Fibroblast of skin of right biceps (primary cell): ENCODE measurements around the gene FAM47C.
A peak's percentile ranks its signal among the peaks of the same experiment; 100 is the strongest.
"Not testable (repeated sequence)": the region's sequence is repeated elsewhere in the genome, so short reads cannot be mapped to it uniquely, and the experiment has no call there.

Experiments
- DNase-seq: peaks from one replicate; pipeline ENCODE4 v3.0.0-alpha.2; 2013

The FAM47C gene

DNA sequence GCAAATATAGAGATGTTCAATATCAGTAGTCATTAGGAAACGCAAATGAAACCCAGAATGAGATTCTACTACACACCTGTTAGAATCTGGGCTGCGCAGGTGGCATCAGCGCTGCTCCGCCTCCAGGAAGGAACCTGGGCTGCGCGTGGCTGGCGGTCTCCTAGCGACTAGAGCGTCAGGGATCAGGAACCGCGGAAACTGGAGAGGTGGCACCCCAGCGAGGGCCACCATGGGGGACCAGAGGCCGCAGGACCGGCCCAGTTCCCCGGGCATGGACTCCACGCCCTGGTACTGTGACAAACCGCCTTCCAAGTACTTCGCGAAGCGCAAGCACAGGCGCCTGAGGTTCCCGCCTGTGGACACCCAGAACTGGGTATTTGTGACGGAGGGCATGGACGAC lies at the start of gene FAM47C:
TSS of gene FAM47C (plus strand) at position 185 of the 400 bp plus-strand sequence. CDS start at position 230, 45 bp downstream.
- not testable (repeated sequence) for DNase-seq

DNA sequence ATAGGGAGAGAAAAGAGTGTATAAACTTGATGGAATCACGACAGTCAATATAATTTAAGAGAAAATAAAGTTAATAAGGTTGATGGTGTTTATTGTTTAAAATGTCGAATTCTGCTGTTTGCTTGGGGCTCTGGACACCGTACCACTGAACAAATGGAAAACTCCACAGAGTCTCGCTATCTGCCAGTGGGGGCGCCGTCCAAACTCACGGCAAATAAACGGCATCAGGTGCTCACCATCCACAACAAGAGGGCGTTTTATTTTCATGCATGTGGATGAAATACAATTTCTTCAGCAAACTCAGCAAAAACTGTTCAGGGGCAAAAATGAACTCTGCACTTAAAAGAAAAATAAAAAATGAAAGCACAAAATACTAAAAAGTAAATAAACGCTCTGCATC lies 46.6 kb upstream of the FAM47C start:
- no peak for DNase-seq

DNA sequence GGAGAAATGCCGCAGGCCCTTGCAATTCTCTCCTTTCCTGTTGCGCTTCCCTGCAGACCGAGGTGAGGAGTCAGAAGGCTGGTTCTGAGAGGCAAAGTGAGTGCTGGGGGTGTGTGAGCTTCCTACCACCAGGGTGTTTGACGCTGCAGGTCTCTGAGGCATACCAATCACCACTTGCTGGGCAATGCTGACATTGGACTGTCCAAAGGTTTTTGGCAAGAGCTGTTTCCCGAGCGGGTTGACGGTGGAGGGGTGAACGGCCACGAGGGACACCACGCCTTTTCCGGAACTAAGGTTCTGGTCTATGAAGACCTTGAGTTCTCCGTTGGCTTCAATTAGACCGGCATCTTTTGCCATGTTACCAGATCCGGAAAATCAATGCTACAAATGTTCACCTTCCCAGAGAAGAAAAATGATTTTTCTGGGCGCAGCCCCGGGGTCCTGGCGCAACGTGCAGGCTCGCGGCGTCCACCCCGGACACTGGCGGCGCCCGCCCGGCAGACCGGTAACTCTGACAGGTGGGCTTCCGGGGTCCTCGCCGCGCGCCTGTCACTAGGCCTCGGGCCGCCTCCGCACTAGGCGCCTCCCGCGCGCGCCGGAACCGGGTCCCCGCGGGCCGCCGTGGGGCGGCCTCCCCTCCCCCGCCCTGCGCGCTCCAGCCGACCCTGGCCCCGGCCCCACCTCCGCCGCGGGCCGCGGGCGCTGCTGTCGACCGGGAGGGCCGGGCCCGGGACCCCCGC lies 44.9 kb upstream of the FAM47C start:
- DNase-seq: no peak

DNA sequence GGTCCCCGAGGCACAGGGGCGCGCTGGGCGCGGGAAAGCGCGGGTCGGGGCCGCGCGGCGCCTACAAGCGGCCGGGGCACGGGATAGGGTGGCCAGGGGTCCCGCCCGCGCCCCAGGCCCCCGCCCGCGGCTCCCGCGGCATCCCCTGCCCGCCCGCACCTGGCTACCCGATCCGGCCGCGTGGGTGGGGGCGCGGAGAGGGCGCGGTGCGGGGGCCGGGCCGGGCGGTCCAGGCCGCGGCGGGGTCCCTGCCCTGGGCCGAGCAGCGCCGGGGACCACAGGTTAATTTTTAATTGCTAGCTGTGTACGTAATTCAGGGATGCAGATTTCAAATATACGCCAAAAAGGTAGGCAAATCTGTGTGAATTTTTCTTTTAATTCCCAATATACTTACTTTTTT lies 44.3 kb upstream of the FAM47C start:
- no peak for DNase-seq

DNA sequence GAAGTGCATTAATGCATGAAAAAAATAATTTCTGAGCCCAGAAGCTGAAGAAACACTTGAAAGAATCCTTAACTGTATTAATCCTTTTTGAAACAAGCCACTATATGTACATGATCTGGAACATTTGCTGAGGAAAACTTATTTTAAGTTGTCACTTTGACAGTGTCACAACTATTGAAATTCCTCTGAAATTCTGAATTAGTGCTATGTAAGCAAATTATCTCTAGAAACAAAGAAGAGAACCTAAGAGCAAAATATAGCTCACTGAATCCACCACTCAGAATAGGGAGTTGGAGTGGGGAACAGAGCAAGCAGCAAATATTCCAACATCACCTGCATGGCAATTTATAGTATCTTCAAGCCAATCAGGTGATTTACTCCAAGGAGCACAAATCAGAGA lies 34.6 kb upstream of the FAM47C start:
- no peak for DNase-seq

DNA sequence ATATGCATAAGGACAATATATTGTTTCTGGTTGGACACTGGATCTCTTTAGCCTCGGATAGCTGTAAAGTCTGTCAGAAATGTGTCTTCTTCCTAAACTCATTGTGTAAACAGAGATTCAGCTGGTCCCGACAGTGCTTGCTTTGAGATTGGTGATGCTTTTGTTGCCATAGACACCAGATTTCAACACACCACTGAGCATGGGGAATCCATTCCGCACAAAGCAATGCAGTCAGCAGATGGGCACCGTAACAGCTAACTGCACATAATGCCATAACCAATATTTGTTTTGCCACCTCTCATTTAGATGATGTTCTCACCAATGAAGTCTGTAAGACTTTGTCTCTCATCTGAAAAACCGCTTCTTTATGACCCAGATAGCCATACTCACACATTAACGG lies 33.3 kb upstream of the FAM47C start:
- DNase-seq: no peak

DNA sequence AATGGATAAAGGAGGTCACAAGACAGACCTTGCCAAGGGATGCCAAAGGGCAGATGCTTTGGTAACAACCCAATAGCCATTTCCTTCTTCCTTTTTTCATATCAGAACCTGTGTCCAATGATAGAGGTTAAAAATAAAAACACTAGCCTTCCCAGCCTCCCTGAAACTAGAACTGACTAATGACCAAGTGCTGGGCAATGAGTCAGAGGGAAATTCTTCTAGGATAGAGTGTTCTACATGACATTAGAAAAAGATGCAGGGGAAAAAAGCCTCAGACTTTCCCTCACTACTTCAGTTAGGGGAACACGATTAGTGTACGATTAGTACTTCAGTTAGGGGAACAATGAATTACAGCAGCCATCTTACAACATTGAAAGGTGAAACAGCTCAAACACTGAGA lies 29.3 kb upstream of the FAM47C start:
- DNase-seq: peak; percentile 44

DNA sequence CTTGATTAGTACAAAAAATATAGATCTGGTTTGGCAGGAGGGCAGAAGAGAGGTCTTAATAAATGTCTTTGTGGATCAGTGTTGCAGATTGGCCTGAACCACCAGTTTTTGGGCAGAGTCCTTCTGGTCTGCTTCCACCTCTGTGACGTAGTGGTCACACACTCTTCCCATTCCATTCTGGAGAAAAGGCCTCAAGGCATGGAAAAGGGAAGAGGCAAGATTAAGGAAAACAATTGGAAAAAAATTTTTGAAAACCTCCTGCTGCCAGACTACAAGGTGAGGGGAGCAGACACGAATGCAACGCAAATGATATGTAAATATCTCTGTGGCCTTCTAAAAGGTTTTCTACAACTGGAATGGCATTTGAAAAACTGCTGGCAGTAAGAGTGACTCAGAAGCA lies 24.3 kb upstream of the FAM47C start:
- DNase-seq: no peak

DNA sequence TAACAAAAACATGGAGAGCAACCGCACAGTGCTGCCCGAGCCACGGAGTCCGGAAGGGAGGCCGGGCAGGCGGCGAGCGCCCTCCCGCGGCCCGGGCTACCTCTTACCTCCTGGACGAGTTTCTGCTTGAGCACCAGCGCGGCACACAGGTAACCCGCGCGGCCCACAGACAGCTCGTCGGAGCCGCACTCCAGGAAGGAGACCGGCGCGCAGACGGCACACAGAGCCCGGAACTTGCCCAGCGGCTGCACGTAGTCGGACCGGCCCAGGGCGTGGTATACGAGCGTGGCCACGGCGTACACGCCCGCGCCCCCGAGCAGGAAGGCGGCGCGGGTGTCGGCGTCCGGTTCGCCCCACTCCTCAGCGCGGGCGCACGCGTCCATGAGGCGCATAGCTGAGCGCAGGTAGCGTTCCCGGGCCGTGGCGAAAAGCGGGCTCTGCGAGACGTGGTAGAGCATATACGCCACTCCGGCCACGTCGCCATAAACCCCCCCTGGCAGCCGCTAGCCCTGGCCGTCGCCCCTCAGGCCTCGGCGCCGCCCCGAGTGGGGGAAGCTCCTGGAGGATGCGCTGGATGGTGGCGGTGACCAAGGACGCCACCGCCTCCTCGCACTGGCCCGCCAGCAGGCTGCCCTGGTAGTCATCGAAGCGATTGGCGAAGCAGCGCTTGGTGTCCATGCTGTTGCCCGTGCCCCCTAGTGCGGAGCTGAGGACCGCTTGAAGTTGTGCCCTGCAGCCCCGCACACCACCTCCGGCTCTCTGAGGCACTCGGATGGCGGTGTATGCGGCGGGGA lies 22.6 kb upstream of the FAM47C start:
- DNase-seq: peak; percentile 1

DNA sequence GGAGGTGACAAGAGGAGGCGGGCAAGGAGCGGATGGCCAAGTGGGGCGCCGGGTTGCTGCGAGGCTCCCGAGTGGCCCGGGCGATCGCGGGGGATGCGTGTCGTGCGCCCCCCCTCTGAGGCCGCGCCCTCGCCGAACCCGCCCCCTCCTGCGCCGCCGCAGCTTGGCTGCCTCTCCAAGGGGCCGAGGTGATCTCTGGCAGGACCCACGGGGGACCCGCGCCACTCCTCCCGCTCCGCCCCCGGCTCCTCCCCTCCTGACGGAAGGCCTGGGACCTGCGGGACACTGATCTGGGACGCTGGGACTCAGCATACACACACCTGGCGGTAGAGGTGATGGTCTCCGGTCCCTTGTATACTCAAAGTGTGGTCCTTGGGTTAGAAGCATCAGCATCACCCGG lies 21.9 kb upstream of the FAM47C start:
- DNase-seq: no peak

DNA sequence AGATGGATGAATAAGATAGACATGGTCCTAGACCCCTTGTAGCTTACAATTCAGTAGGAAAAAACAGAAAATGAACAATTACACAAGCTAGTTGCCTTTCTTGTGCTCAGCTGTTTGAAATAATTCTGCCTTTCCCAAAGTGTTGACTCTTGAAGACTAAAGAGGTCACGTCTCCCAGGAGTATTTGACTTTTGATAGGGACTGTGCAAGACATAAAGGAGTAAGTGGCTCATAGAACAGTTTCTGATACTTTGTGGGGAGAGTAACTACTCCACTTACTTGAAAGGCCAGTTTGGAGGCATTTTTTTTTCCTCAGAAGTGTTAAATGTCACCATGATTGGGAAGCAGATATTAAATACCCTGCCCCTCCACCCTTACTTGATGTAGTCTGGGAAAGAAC lies 21.0 kb upstream of the FAM47C start:
- DNase-seq: not testable (repeated sequence)

DNA sequence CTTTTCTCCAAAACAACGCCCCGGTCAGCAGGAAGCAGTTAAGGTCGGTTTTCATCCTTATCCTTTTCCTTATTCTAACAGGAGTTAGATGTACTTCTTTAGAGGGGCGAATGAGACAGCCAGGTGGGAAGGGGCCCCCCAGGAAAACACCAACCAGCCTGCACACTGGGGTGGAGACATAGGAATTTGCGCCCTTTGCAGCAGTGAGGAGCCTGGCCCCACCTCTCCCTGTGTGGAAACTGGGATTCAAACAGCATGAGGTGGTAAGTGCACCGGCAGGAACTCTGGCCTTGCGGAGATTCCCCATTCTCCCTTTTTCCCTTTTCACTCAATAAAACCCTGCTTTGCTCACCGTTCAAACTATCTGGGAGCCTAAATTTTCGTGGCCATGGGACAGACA lies 8.0 kb upstream of the FAM47C start:
- DNase-seq: no peak

DNA sequence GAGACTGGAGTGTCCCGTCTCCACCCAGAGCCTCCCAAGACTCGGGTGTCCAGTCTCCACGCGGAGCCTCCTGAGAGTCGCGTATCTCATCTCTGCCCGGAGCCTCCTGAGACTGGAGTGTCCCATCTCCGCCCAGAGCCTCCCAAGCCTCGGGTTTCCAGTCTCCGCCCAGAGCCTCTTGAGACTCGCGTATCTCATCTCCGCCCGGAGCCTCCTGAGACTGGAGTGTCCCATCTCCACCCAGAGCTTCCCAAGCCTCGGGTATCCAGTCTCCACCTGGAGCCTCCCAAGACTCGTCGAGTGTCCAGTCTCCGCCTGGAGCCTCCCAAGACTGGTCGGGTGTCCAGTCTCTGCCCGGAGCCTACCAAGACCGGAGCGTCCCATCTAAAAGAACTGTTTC lies 2.3 kb downstream of the FAM47C start:
- no peak for DNase-seq

DNA sequence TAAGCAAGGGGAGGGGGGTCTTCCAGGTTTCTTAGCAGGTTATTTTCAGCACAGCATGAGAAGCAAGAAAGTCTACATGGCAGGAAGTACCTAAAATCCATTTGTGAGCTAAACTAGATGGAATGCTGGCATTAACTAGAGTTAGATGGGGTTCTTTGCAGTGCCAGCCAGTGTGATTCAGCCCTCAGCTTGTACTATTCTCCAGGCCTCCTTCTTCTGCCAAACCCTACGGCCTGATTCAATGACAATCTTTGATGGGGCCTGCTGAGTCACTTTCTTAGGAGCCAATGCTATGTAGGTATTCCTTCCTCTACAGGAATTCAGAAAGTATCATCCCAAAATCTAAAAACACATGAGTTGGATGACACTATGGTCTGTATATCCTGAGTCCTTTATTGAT lies 26.1 kb downstream of the FAM47C start:
- not testable (repeated sequence) for DNase-seq

DNA sequence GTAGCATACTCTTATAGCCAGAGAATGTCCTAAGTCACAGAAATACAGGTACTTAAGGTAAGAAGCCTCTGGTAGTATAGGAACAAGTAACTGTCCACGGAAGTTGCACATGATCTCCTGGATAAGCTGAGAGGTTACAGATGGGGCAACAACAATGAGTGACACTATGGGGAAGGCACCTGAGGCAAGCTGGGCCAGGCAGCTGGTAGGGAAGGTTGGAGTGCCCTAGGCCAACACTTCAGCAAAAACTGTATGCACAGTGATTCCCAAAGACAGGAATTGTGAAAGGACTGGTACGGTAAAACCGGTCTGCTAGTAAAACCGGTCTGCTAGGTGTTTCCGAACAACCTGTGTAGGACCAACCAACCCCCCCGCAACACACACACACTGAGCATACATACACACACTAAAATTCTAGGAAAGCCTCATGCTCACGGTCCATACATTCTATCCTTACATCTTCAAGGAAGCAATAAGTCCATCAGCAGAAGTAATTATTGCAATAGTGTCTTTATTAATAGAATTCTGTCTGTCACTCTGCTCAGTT lies 28.6 kb downstream of the FAM47C start:
- DNase-seq: not testable (repeated sequence)

DNA sequence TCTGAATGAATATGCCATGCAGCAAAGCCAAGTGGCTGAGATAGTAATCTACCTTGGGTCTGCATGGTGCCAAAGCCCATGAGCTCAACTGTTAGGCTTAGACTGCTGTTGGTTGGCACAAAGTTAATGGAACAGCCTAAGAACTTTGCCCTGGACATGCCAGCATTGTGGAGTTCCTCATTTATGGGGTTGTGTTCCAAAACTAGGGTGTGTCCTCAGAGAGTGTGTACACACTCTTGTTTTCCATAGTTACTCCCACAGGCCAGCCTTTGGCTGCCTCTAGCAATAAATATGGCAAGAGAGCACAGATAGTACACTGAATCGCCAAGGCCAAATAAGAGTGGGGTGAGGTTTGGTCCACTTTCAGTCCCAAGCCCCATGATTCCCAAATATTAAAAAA lies 30.6 kb downstream of the FAM47C start:
- DNase-seq: not testable (repeated sequence)

DNA sequence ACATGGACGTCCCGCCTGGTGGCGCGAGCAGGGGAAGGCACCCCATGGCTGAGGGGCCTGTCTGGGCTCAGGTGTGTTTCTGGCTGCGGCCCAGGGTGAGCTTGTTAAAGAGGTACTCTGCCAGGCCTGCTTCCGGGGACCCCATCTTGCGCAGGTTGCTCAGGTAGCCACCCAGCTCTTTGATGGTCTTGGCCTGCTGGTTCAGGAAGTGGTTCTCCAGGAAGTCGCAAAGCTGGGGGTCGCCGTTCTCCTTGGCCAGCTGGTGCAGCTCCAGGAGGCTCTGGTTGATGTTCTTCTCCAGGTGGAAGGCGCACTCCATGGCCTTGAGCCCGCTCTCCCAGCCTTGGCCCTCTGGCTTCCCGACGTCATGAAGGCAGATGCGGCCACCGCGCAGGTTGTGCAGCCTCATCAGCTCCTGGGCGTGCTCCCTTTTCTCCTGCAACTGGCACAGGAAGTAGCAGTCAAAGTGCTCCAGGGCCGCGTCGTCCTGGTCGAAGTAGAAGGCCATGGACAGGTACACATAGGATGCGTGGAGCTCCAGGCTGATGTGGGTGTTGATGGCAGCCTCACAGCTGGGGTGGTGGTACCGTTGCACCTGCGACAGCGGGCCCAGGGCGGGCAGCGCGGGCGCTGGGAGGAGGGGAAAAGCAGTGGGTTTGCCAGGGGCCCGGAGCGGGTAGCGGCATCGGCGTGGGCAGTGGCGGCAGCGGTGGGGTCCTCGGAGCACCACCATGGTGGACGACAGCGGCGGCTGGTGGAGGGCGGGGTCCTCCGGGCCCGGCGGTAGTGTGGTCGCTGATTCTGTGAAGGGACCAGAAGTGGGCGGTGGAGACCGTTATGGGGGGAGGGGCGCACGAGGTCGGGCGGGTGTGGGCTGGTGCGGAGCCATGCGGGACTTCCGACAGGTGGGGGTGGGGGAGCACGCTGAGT lies 35.1 kb downstream of the FAM47C start:
- DNase-seq: not testable (repeated sequence)

DNA sequence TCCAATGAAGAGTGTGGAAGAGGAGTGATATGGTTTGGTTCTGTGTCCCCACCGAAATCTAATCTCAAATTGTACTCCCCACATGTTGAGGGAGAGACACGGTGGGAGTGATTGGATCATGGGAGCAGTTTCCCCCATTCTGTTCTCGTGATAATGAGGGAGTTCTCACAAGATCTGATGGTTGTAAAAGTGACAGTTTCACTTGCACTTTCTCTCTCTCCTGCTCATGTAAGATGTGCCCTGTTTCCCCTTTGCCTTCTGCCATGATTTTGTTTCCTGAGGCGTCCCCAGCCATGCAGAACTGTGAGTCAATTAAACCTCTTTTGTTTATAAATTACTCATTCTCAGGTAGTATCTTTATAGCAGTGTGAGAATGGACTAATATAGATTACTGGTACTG lies 39.6 kb downstream of the FAM47C start:
- no peak for DNase-seq

DNA sequence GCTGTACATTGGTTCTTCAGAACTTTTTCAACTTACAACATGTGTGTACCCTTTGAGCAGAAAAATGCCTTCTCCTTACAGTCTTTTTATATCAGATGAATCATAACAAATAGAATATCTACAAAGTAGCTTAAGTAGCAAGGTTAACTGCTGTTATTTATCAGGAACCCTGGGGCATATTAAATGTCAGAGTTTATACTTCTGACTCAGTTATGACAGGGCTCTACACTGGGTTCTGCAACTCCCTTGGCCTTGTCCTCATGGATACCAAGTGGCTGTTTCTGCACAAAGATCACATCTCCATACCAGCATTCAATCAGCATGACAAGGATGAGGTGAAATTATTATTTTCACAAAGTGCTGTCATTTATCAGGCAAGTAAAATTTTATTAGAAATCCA lies 49.4 kb downstream of the FAM47C start:
- DNase-seq: not testable (repeated sequence)

DNA sequence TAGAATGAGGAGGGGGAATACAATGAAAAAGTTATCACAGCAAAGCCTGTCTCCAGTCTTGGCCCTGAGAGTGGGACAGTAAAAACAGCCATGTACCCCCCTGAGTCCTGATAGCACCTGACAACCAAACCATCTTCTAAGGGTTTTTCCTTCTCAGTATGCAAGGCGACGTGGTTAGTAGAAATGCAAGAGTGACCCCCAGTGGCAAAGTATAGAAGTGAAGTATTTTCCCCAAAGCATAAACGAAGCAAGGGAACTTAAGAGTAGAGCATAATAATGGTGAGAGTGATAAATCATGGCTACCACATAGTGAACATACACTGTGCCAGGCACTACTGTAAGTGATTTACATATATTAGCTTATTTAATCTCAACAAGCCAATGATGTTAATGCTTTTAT lies 52.8 kb downstream of the FAM47C start:
- DNase-seq: peak; percentile 19
